ENCODE data around the gene NSG2.

Gene NSG2

GRCh38 chr5:174045470-174046025 is at the start of gene NSG2:
NSG2 (plus strand) TSS chr5:174045706; CDS start chr5:174046756, 1,050 bp downstream.
- peak; percentile 16 for DNase-seq

- DNase-seq = no peak
Observed at GRCh38 chr5:173997331-173997730, 48.2 kb upstream of the NSG2 start.

GRCh38 chr5:173998531-173998930 is 47.0 kb upstream of the NSG2 start:
- DNase-seq = no peak

DNA sequence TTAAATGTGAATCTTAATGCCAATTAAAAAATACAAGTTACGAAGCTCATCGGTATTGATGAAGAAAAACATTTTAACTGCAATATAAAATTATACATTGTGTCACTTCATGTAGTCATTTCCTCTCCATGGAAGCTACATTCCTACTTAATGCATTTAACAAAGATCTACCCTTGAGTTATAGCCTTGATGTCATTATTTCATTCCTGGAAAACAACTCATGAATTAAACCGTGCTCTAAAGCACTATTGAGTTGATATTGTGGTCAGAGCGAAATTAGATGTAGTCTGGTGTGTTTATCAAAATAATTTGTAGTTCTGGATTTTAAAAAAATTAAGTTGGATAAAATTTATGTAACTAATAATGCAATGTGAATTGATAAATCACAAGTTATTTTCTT is 45.4 kb upstream of the NSG2 start:
- no peak for DNase-seq

GRCh38 chr5:174003795-174004194 is 41.7 kb upstream of the NSG2 start:
- DNase-seq = no peak

- DNase-seq = no peak
Observed at GRCh38 chr5:174008922-174009321, 36.6 kb upstream of the NSG2 start.

DNA sequence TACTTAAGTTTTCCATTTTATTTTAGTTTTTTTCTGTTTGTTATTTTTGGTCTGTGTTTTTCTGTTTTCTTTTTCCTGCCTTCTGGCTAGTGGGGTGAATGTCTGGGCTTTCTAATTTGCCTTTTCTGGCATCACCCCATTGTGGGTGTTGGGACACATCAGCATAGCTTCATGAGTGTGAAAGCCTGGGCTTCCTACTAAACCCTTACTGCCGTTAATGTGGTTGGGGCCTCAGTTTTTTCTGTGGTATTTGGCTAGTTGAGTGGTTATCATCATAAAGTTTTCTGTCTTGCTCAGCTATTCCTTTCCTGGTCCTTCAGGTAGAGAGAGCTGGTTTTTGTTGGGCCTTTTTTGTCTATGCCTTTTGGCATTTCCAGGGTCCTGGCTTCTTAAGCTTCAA is 35.1 kb upstream of the NSG2 start:
- no peak for DNase-seq

- DNase-seq = no peak
Observed at GRCh38 chr5:174011441-174011840, 34.1 kb upstream of the NSG2 start.

GRCh38 chr5:174020069-174020927 is 25.2 kb upstream of the NSG2 start:
- peak; percentile 13 for DNase-seq

DNA sequence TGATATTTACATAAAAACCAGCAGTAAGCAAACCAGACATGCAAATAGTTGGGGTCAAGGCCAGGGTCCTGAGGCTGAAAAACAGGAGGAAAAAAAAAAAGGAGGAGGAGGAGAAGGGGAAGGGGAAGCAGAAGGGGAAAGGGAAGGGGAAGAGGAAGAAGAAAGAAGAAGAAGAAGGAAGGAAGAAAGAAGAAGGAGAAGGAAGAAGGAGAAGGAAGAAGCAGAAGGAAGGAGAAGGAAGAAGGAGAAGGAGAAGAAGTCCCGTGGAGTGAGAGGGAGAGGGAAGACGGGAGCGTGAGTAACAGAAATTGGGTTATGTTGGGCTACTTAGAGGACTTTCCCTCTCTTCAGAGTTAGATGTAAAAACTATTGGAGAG is 24.6 kb upstream of the NSG2 start:
- DNase-seq = no peak

GRCh38 chr5:174022384-174023095 is 23.0 kb upstream of the NSG2 start:
- DNase-seq = no peak

DNA sequence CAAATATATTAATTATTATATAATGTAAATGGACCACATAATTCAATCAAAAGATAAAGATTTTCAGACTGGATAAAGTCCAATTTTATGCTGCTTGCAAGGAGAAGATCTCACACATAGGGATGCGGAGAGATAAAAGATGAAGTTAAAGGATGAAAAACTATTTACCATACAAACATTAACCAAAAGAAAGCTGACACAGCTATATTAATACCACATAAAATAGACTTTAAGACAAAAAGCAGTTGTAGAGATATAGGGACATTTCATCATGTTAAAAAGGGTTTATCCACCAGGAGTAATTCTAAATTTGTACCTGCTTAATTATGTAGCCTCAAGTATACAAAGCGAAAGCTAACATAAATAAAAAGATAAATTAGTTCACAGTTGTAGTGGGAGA is 15.2 kb upstream of the NSG2 start:
- DNase-seq = no peak

GRCh38 chr5:174044466-174045254 is 846 bp upstream of the NSG2 start:
- DNase-seq = no peak

- no peak for DNase-seq
Observed at GRCh38 chr5:174046558-174046957, 1.1 kb downstream of the NSG2 start.

DNA sequence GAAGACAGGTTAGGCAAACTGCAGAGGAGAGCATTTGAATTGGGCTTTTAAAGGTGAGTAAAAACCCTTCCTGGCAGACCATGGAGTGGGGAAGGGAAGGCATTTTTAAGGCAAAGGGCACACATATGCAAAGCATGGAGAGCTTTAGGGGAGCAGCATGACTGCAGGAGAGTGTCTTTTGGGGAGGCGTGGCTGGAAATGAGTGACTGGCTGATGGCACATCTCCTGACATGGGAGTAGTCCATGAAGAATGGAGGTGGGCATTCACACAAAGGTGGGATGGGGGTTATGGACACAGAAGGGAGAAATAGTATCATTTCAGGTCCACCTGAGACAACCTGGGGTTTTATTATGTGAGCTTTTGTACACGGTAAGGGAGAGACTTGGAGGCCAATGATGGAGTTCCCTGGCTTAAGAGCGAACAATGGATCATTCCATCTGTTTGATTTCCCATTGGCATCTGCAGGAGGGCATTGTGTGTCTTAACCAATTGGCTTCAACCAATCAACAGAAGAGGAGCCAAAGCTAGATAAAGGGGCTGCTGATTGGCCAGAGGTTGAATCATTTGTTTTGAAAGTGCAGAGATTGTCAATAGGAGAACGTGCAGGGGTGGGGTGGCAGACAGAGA is 2.1 kb downstream of the NSG2 start:
- DNase-seq = no peak

DNA sequence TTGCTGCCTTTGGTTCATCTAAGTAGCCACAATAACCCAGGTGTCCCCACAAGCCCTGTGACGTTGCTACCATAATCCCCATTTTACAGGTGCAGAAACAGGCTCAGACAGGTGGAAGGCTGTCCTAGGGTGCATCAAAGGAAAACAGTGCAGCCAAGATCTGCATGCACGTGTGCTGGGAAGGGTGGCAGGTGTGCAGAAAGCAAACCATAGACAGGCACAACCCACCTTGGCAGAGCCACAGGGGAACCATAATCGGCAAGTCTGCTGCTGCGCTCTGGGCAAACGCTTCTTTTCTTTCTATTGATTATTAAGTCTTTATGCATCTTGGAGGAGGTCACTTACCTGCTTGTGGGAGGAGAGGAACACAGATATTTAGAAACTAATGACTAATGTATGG is 7.1 kb downstream of the NSG2 start:
- DNase-seq = no peak

DNA sequence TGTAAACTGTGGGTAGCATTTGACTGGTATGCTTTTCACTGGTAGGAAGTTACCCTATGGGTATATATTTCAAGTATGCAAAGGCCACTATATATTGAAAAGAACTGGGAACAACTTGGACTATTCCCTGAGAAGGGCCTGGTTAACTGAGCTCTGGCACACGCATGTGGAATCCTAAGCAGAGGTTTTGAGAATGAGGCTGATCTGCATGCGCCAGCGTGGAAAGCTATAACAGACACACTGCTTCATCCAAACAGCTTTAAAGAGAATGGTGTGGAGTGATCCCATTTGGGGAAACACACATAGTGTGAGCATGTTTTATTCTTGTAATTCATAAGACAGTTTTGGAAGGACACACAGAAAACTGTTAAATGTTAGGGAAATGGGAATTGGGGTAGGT is 8.4 kb downstream of the NSG2 start:
- DNase-seq = no peak

DNA sequence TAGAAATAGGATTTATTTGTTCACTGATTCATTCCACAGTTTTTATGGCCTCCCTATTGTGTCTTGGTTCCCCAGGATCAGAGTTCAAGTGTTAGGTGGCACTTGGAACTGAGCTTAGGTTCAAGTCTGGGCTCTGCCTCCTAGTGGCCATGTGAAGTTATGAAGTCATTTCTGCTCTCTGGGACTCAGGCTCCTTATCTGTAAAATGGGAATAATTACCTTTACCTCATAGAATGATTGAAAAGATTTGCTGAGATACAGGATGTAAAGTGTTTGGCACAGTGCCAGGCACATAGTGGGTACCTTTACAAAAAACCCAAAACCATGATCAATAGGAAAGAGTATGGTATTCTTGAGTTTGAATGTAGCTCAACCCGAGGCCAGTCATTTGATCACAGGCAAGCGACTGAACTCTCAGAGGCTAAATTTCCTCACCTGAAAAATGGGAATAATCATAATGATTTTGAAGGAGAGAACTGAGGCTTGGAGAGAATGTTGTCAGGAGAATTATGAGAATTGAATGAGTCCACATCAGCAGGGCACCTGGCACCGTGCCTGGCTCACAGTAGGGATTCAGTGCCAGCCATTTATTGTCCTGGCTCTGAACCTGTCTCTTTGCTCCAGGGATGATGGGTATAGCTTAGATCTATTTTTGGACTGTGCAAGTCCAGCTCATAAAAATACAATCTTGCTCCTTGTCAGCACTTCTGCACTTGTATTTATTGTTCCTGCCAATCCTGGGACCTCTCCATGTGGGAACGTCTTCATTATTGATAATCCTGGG is 10.8 kb downstream of the NSG2 start:
- no peak for DNase-seq

DNA sequence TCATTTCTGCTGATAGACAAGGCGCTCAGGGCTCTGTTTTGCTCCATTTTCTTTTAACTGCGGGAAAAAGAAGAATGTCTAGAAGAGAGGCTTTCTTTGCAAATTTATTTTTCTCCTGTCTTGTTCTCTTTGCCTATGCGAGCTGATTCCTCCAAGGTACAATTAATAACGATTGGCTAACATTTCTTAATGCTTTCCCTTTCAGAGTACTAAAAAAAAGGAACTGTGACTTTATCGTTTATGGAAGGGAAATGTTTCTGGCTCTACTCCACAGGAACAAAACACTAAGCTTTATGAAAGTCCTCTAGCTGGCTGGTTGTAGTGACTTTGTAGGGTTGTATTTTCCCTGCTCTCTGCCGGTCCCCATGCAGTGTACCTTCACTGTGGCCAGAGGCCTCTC is 11.7 kb downstream of the NSG2 start:
- DNase-seq = no peak

DNA sequence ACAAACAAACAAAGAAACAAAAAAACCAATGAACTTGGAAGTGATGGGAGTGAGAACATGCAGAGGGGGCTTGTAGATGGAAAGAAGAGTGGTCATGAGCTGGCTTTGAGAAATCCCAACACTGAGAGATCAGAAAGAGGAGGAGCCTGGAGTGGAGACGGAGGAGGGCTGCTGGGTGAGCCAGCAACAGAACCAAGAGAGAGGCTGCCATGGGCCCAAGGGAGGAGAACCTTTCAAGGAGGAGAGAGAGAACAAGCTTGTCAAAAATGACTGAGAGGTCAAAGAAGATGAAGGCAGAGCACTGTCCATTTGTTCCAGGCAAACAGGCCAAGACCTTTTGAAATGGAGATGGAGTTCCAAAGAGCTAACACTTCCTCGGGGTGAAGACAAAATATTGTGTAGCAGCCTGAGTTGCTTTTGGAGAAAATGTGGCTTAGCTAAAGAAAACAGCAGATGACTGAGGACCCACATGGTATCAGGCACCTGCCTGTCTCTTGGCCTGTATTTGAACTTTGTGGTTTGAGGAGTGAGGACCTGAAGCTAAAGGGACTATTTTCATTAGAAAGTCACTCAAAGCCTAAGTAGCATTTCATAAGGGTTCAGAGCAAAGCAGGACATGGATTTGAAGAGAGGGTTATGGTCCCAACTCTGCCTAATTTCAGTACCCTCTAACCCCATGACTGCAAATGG is 13.1 kb downstream of the NSG2 start:
- DNase-seq = no peak

GRCh38 chr5:174059247-174059646 is 13.7 kb downstream of the NSG2 start:
- no peak for DNase-seq
